HL-60 (cell line): ENCODE measurements around the gene TTC16.

Experiments used
- CTCF ChIP-seq: IDR thresholded peaks from one replicate; pipeline ENCODE4 v1.5.1; 2011; ENCODE audit warnings: low read length, control low read depth, inconsistent platforms; ENCODE audit not compliant: insufficient read depth
- POLR2AphosphoS5 ChIP-seq: IDR thresholded peaks from 2 replicates; pipeline ENCODE4 v1.6.1; 2012; ENCODE audit warnings: low read depth
- REST ChIP-seq: IDR thresholded peaks from 2 replicates; pipeline ENCODE4 v1.6.1; 2012; ENCODE audit warnings: low read depth; ENCODE audit not compliant: insufficient replicate concordance

GRCh38 chr9:127758843-127759242, 43.0 kb downstream of the TTC16 start:
- TF ChIP-seq CTCF (no peak), POLR2AphosphoS5 (no peak), REST (no peak)
